Thymus (tissue), 11 donors: ENCODE results near the gene IQCK. TPM values are rescaled to one million over a fixed set of nuclear protein-coding genes. Genes with fewer than 3 reads are reported as not detected.

Experiments
- DNase-seq, 9 donors: peaks; one replicate each; pipeline ENCODE4 v3.0.0-alpha.2; 2013; ENCODE audit warnings: low spot score in 9 of 9, low read depth in 6 of 9, missing footprints in 1 of 9
- H3K27ac ChIP-seq, 2 donors: one replicate each; pipeline ENCODE4 v1.5.1; 2013; ENCODE audit warnings: control low read depth in 1 of 2, low read depth in 1 of 2, low read length in 1 of 2, mild to moderate bottlenecking in 1 of 2, moderate library complexity in 1 of 2
- H3K27me3 ChIP-seq, 2 donors: one replicate each; pipeline ENCODE4 v1.5.1; 2013; ENCODE audit warnings: low read length in 1 of 2; ENCODE audit not compliant: control insufficient read depth in 2 of 2, insufficient read depth in 1 of 2
- H3K36me3 ChIP-seq, 2 donors: one replicate each; pipeline ENCODE4 v1.5.1; 2013; ENCODE audit warnings: low read length in 1 of 2, mild to moderate bottlenecking in 1 of 2, moderate library complexity in 1 of 2; ENCODE audit not compliant: control insufficient read depth in 2 of 2, insufficient read depth in 2 of 2
- H3K4me1 ChIP-seq, 2 donors: one replicate each; pipeline ENCODE4 v1.5.1; 2013; ENCODE audit warnings: low read length in 2 of 2; ENCODE audit not compliant: control insufficient read depth in 2 of 2, insufficient read depth in 2 of 2
- H3K4me3 ChIP-seq, 2 donors: one replicate each; pipeline ENCODE4 v1.5.1; 2013; ENCODE audit warnings: low read length in 2 of 2, control low read depth in 1 of 2, mild to moderate bottlenecking in 1 of 2
- H3K9me3 ChIP-seq, 2 donors: one replicate each; pipeline ENCODE4 v1.5.1; 2013; ENCODE audit warnings: low read length in 1 of 2, mild to moderate bottlenecking in 1 of 2; ENCODE audit not compliant: control insufficient read depth in 2 of 2, insufficient read depth in 1 of 2
- WGBS: extraction: QIAGEN DNeasy Blood & Tissue Kit; methylation state at CpG from one replicate; pipeline ENCODE4 v1.1.7; 2013; 5-methylcytosine and 5-hydroxymethylcytosine counted together
- polyA plus RNA-seq: library from polyadenylated mRNA; stranded (reverse); fragments of 200-250 nt; gene quantifications from one replicate; pipeline ENCODE4 v1.2.3, GENCODE V29; 2013
- total RNA-seq: library from RNA; stranded (reverse); fragments of 120-200 nt; gene quantifications from one replicate; pipeline ENCODE4 v1.2.4, GENCODE V29; 2013
- donor health status: healthy.

IQCK gene
- total and polyA plus RNA-seq, 2 donors = 3.7 to 10.2 TPM

DNA sequence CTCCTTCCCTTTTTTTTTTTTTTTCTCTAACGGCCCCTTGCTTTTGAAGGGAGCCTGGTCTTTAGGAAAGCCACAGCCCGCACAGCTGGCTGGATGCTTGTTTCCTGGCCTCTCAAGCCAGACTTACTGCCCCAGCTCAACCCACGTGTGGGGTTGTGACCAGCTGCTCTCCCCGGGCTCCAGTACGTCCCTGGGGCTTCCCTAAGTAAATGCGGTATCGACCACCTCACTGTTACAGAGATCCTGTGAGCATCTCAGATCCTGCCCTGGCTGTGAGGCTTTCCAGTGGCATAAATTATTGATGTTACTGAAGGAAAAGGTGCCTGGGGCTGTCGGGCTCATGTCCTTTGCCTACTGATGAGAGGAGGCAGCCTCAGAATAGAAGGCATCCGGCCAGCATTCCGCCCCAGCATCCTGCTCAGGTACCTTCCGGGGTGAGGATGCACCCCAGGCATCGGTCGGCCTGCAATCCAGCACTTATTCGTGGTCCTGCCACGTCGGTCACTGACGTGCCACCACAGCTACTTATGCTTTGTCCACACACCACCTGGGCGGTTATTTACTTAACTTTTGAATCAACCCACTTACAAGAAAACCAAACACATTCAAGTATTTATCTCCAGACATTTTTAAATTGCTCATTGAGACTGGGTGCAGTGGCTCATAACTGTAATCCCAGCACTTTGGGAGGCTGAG, 156.9 kb downstream of the IQCK start:
- no peak for DNase-seq
- 59% methylated on average over 18 of the region's 18 CpGs for WGBS
- H3K27ac ChIP-seq = no peak overlapping the region

DNA sequence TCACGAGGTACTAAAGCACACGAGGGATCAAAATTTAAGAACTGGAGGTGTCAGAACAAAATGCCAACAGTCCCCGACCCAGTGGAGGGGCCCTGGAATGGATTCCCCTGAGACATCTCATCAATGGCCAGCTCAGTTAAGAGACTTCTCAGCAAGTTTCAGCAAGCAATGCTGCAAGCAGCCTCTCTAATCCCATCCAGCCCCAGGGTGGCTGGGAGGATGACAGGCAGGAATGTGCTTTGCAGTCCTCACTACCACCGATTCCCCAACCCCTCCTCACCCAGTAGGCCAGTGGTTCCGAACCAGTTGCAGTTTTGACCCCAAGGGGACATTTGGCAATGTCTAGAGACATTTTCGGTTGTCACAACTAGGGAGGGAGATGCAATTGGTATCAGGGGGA, 157.8 kb downstream of the IQCK start:
- WGBS = 96% methylated on average over 6 of the region's 6 CpGs

More for the DNA sequence above, 156.9 kb downstream of the IQCK start:
- Histone ChIP-seq H3K4me1 (no peaks in the 10 kb centered on the region), H3K4me3 (no peak overlapping the region), H3K36me3 (no peaks in the 10 kb centered on the region), H3K9me3 (no peaks in the 10 kb centered on the region), H3K27me3 (peaks cover 0 to 7% of the 10 kb centered on the region in 2 donors)

GRCh38 chr16:19876501-19877059, 158.5 kb downstream of the IQCK start:
- 94% methylated on average over 10 of the region's 10 CpGs for WGBS
- H3K4me3 ChIP-seq = no peak overlapping the region
- no peak for DNase-seq
- H3K9me3 ChIP-seq = no peaks in the 10 kb centered on the region
- no peak overlapping the region for H3K27ac ChIP-seq
- peaks cover 3 to 16% of the 10 kb centered on the region in 2 donors for H3K27me3 ChIP-seq
- H3K36me3 ChIP-seq = no peaks in the 10 kb centered on the region
- no peaks in the 10 kb centered on the region for H3K4me1 ChIP-seq

More for the DNA sequence above, 157.8 kb downstream of the IQCK start:
- Histone ChIP-seq H3K9me3 (no peaks in the 10 kb centered on the region), H3K27ac (no peak overlapping the region), H3K4me1 (no peaks in the 10 kb centered on the region), H3K27me3 (peaks cover 2 to 11% of the 10 kb centered on the region in 2 donors), H3K4me3 (no peak overlapping the region), H3K36me3 (no peaks in the 10 kb centered on the region)
- DNase-seq = no peak

DNA sequence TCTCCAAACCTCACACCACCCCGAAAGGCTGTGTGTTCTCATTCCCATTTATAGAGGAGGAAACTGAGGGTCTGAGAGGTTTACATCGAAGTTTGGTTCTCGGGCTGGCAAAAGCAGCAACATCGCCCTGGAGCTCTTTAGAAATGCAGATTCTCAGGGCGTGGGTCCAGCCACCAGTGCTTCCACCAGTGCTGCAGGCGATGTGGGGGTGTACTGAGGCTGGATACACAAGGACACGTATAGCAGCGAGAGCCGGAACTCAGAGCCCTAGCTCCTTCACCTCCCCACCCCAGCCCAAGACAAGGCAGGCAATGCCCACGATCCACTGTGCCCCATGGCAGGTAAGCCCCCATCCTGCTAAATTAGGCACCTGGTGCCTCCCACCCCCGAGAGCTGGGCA, 160.7 kb downstream of the IQCK start:
- 95% methylated on average over 11 of the region's 11 CpGs for WGBS
- peaks cover 25 to 38% of the 10 kb centered on the region in 2 donors for H3K27me3 ChIP-seq

DNA sequence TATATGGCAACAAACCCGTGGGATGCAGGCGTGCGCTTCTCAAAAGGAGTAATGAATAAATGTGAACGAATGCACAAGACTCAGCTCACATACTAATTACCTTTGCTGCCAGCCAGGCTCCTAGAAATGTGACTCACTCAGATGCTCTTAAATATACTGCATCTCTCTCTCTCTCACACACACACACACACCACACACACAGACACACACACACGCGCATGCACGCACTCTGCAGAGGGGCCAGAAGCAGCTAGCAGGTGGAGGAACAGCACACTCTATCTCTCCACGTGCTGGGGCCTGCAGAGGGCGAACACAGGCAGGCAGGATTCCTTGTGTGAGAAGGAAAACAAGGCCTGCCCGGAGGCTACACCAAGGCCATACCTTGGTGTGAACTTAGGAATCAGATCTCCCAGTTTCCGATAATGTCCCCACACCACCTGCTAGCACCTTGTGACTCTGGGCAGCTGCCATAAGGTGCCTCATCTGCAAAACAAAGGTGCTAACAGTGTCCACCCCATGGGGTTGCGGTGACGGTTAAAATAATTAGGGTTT, 161.2 kb downstream of the IQCK start:
- Histone ChIP-seq H3K27ac (no peak overlapping the region), H3K4me1 (peaks cover 0 to 2% of the 10 kb centered on the region in 2 donors), H3K36me3 (no peaks in the 10 kb centered on the region), H3K27me3 (peaks cover 28 to 44% of the 10 kb centered on the region in 2 donors), H3K4me3 (no peak overlapping the region), H3K9me3 (no peaks in the 10 kb centered on the region)
- peak in 1 of 9 donors; percentile 11 for DNase-seq
- WGBS = 81% methylated on average over 13 of the region's 13 CpGs

More for the DNA sequence above, 160.7 kb downstream of the IQCK start:
- Histone ChIP-seq H3K27ac (no peak overlapping the region), H3K4me1 (peaks cover 0 to 2% of the 10 kb centered on the region in 2 donors), H3K9me3 (no peaks in the 10 kb centered on the region), H3K36me3 (no peaks in the 10 kb centered on the region), H3K4me3 (no peak overlapping the region)
- DNase-seq = no peak

- DNase-seq = no peak
- H3K4me1 ChIP-seq = peaks cover 4 to 7% of the 10 kb centered on the region in 2 donors
- no peaks in the 10 kb centered on the region for H3K9me3 ChIP-seq
- peaks cover 44 to 53% of the 10 kb centered on the region in 2 donors for H3K27me3 ChIP-seq
- H3K36me3 ChIP-seq = no peaks in the 10 kb centered on the region
- H3K4me3 ChIP-seq = no peak overlapping the region
- H3K27ac ChIP-seq = no peak overlapping the region
- 97% methylated on average over 7 of the region's 7 CpGs for WGBS
Observed at GRCh38 chr16:19881028-19881427, 163.0 kb downstream of the IQCK start.

- peaks cover 46 to 55% of the 10 kb centered on the region in 2 donors for H3K27me3 ChIP-seq
- no peak overlapping the region for H3K4me3 ChIP-seq
Observed at GRCh38 chr16:19881783-19882182, 163.7 kb downstream of the IQCK start.

DNA sequence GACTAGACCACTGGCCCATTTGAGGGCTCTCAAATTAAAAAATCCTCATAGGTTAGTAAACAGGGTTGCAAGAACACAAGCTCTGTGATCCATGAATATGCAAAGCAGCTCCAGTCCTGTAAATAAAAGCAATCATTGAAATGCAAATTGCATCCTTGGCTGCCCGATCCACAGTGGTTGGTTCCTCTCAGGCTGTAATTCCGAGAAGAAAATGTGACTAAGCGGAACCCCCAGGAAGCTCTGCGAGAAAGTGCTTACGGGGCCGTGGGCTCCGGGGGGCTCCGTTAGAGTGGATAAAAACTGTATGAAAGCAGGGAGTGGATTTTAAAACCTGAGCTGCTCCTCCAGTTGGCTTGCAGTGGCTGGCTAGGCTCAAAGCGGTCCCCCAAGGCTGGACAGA, 164.1 kb downstream of the IQCK start:
- no peak overlapping the region for H3K27ac ChIP-seq
- 42% methylated on average over 9 of the region's 9 CpGs for WGBS
- peaks cover 4 to 7% of the 10 kb centered on the region in 2 donors for H3K4me1 ChIP-seq
- no peaks in the 10 kb centered on the region for H3K36me3 ChIP-seq
- H3K4me3 ChIP-seq = no peak overlapping the region
- peaks cover 46 to 55% of the 10 kb centered on the region in 2 donors for H3K27me3 ChIP-seq
- DNase-seq = no peak
- no peaks in the 10 kb centered on the region for H3K9me3 ChIP-seq

More at GRCh38 chr16:19881783-19882182, 163.7 kb downstream of the IQCK start:
- no peak for DNase-seq
- 73% methylated on average over 6 of the region's 6 CpGs for WGBS
- Histone ChIP-seq H3K36me3 (no peaks in the 10 kb centered on the region), H3K4me1 (peaks cover 4 to 7% of the 10 kb centered on the region in 2 donors), H3K9me3 (no peaks in the 10 kb centered on the region), H3K27ac (no peak overlapping the region)

DNA sequence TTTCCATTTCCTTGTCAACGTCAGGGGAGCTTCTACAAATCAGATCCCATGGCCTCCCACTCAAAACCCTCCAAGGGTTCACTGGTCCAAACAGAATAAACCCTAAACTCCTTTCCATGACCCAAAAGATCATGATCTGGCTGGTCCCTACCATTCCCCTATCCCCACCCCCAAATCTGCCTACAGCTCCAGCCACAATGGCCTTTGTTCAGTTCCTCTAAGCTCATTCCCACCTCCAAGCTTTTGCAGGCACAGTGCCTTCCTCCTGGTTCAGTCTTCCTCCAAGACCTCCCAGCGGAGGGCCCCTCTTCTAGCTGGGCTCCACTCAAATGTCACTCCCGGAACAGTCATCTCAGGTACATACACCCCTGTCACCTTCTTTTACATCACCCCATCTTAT, 164.6 kb downstream of the IQCK start:
- no peak overlapping the region for H3K4me3 ChIP-seq
- H3K27me3 ChIP-seq = peaks cover 46 to 55% of the 10 kb centered on the region in 2 donors
- DNase-seq = no peak
- peaks cover 4 to 7% of the 10 kb centered on the region in 2 donors for H3K4me1 ChIP-seq
- H3K9me3 ChIP-seq = no peaks in the 10 kb centered on the region
- 41% methylated on average over 3 of the region's 3 CpGs for WGBS
- no peak overlapping the region for H3K27ac ChIP-seq
- no peaks in the 10 kb centered on the region for H3K36me3 ChIP-seq
